ENCODE data around the gene PGRMC2. TPM values are rescaled to one million over a fixed set of nuclear protein-coding genes. Genes with fewer than 3 reads are reported as not detected.
"Not testable (repeated sequence)": the region's sequence is repeated elsewhere in the genome, so short reads cannot be mapped to it uniquely, and the experiment has no call there.

Gene PGRMC2
- total and polyA plus RNA-seq, 2 donors (not counting 1 experiment from before 2014, with no cell fraction given): 30.4 to 95.6 TPM

DNA sequence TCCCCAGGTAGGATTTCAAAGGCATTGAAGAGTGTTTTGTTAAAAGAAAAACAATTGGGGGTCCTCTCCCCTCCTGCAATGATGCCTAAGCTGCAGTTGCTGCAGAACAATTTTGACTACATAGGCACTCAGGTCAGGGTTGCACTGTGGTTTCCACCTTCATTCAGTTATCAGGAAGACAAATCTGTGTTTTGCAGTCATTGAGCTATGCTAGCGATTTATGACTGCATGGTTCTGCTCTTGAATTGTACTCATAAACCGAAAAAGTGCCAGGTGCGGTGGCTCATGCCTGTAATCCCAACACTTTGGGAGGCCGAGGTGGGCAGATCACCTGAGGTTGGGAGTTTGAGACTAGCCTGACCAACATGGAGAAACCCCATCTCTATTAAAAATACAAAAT, 29.4 kb downstream of the PGRMC2 start:
- H4K20me1 ChIP-seq (ENCODE audit: control insufficient read depth, extremely low read depth, insufficient read depth, low read length); H3K4me1 ChIP-seq (ENCODE audit: control insufficient read depth, extremely low read depth, insufficient read depth, low read length); H3K36me3 ChIP-seq (ENCODE audit: control insufficient read depth, insufficient read depth, low read length); DNase-seq (ENCODE audit: low read depth in 2 of 2); H3K79me2 ChIP-seq (ENCODE audit: control insufficient read depth, insufficient read depth, low read length); H3K27ac ChIP-seq (ENCODE audit: insufficient read depth, low read length); H3K4me3 ChIP-seq (replicated peaks in 1 of 4; ENCODE audit: control extremely low read depth in 1 of 4, insufficient read depth in 1 of 4, low read depth in 3 of 4, low read length in 4 of 4); H3K9me3 ChIP-seq (ENCODE audit: control insufficient read depth, insufficient read depth, low read depth, low read length); H2AFZ ChIP-seq (ENCODE audit: low read length); H3K27me3 ChIP-seq (ENCODE audit: control insufficient read depth, insufficient read depth, low read length); H3K4me2 ChIP-seq (ENCODE audit: extremely low read depth, insufficient read depth, low read length); H3K9ac ChIP-seq (ENCODE audit: insufficient read depth, low read length): not testable (repeated sequence)

GRCh38 chr4:128256539-128256938, 31.1 kb downstream of the PGRMC2 start:
- DNase-seq (ENCODE audit: low read depth in 2 of 2): no peak
- Histone ChIP-seq H3K9me3 (ENCODE audit: control insufficient read depth, insufficient read depth, low read depth, low read length) (no peaks in the 10 kb centered on the region), H2AFZ (ENCODE audit: low read length) (no peak overlapping the region), H3K4me1 (ENCODE audit: control insufficient read depth, extremely low read depth, insufficient read depth, low read length) (peaks cover 2% of the 10 kb centered on the region), H4K20me1 (ENCODE audit: control insufficient read depth, extremely low read depth, insufficient read depth, low read length) (no peaks in the 10 kb centered on the region), H3K4me3 (replicated peaks in 1 of 4; ENCODE audit: control extremely low read depth in 1 of 4, insufficient read depth in 1 of 4, low read depth in 3 of 4, low read length in 4 of 4) (no peak overlapping the region), H3K27me3 (ENCODE audit: control insufficient read depth, insufficient read depth, low read length) (no peaks in the 10 kb centered on the region), H3K4me2 (ENCODE audit: extremely low read depth, insufficient read depth, low read length) (no peak overlapping the region), H3K27ac (ENCODE audit: insufficient read depth, low read length) (no peak overlapping the region), H3K36me3 (ENCODE audit: control insufficient read depth, insufficient read depth, low read length) (no peaks in the 10 kb centered on the region), H3K9ac (ENCODE audit: insufficient read depth, low read length) (no peak overlapping the region), H3K79me2 (ENCODE audit: control insufficient read depth, insufficient read depth, low read length) (no peaks in the 10 kb centered on the region)
- TF ChIP-seq EZH2 (IDR thresholded peaks at IDR 0.05; ENCODE audit: low read length, missing control alignments): no peak
- TF ChIP-seq, protein P1, sequence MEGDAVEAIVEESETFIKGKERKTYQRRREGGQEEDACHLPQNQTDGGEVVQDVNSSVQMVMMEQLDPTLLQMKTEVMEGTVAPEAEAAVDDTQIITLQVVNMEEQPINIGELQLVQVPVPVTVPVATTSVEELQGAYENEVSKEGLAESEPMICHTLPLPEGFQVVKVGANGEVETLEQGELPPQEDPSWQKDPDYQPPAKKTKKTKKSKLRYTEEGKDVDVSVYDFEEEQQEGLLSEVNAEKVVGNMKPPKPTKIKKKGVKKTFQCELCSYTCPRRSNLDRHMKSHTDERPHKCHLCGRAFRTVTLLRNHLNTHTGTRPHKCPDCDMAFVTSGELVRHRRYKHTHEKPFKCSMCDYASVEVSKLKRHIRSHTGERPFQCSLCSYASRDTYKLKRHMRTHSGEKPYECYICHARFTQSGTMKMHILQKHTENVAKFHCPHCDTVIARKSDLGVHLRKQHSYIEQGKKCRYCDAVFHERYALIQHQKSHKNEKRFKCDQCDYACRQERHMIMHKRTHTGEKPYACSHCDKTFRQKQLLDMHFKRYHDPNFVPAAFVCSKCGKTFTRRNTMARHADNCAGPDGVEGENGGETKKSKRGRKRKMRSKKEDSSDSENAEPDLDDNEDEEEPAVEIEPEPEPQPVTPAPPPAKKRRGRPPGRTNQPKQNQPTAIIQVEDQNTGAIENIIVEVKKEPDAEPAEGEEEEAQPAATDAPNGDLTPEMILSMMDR (conservative IDR thresholded peaks at IDR 0.05 in 1 of 2, IDR thresholded peaks at IDR 0.05 in 1 of 2; ENCODE audit: low read depth in 1 of 2, low read length in 2 of 2): no peak

DNA sequence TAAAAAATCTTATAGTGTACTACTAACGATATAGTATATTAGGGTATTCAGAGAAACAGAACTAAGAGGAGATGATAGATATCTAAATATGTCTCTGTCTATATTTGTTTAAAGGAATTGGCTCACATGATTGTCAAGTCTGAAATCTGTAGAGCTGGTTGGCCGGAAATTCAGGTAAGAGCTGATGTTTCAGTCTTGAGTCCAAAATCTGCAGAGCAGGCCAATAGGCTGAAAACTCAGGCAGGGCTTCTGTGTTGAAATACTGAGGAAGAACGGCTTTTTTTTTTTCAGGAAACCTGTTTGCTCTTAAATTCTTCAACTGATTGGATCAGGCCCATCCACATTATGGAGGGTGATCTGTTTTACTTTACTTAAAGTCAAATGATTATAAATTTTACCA, 31.7 kb downstream of the PGRMC2 start:
- Histone ChIP-seq H3K4me2 (ENCODE audit: extremely low read depth, insufficient read depth, low read length) (no peak overlapping the region), H3K9me3 (ENCODE audit: control insufficient read depth, insufficient read depth, low read depth, low read length) (no peaks in the 10 kb centered on the region), H4K20me1 (ENCODE audit: control insufficient read depth, extremely low read depth, insufficient read depth, low read length) (no peaks in the 10 kb centered on the region), H3K4me1 (ENCODE audit: control insufficient read depth, extremely low read depth, insufficient read depth, low read length) (peaks cover 2% of the 10 kb centered on the region), H2AFZ (ENCODE audit: low read length) (no peak overlapping the region), H3K27me3 (ENCODE audit: control insufficient read depth, insufficient read depth, low read length) (no peaks in the 10 kb centered on the region), H3K36me3 (ENCODE audit: control insufficient read depth, insufficient read depth, low read length) (no peaks in the 10 kb centered on the region), H3K4me3 (replicated peaks in 1 of 4; ENCODE audit: control extremely low read depth in 1 of 4, insufficient read depth in 1 of 4, low read depth in 3 of 4, low read length in 4 of 4) (no peak overlapping the region), H3K9ac (ENCODE audit: insufficient read depth, low read length) (no peak overlapping the region), H3K27ac (ENCODE audit: insufficient read depth, low read length) (no peak overlapping the region), H3K79me2 (ENCODE audit: control insufficient read depth, insufficient read depth, low read length) (no peaks in the 10 kb centered on the region)
- DNase-seq (ENCODE audit: low read depth in 2 of 2): no peak
- no peak for TF ChIP-seq EZH2 (IDR thresholded peaks at IDR 0.05; ENCODE audit: low read length, missing control alignments)

DNA sequence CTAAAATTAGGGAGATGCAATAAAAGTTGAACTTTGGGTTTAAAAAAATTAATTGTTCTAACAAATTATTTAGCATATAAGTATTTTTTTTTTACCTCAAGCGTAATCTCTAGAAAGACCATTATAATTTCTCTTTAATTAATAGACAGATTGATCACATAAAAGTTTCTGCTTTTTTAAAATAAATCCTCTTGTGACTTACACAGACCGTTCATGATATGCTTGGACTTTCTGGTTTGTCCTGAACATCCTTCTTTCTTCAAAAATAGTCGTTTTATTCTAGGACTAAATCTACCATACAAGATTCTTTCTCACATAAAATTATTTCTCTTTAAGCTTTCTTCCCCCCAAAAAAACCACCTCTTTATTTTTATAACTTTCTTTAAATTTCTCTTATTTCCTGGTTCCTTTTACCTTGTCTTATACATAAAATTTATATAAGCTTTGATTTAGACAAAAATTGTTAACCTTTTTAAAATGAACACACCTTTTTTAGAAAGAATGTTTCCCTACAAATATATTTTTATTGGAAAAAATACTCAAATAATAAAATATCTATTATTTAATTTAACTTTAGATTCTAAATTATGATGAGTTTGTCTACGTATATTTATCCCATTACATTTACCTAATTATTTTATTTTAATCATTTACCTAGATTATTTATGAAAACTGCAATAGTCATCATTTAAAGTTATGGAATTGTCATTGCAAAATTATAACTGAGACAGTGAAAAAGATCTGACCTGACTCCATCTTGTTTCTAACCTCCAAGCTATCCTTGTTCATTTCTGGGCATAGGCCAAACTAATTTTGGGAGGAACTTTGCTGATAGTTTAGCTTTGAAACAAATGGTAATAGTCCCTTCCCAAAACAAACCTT, 37.6 kb downstream of the PGRMC2 start:
- H3K9ac ChIP-seq (ENCODE audit: insufficient read depth, low read length): no peak overlapping the region
- no peak overlapping the region for H3K4me2 ChIP-seq (ENCODE audit: extremely low read depth, insufficient read depth, low read length)
- no peaks in the 10 kb centered on the region for H3K36me3 ChIP-seq (ENCODE audit: control insufficient read depth, insufficient read depth, low read length)
- no peaks in the 10 kb centered on the region for H4K20me1 ChIP-seq (ENCODE audit: control insufficient read depth, extremely low read depth, insufficient read depth, low read length)
- H3K4me1 ChIP-seq (ENCODE audit: control insufficient read depth, extremely low read depth, insufficient read depth, low read length): no peaks in the 10 kb centered on the region
- no peak overlapping the region for H3K27ac ChIP-seq (ENCODE audit: insufficient read depth, low read length)
- H3K4me3 ChIP-seq (replicated peaks in 1 of 4; ENCODE audit: control extremely low read depth in 1 of 4, insufficient read depth in 1 of 4, low read depth in 3 of 4, low read length in 4 of 4): no peak overlapping the region
- no peak overlapping the region for H2AFZ ChIP-seq (ENCODE audit: low read length)
- H3K79me2 ChIP-seq (ENCODE audit: control insufficient read depth, insufficient read depth, low read length): no peaks in the 10 kb centered on the region
- DNase-seq (ENCODE audit: low read depth in 2 of 2): no peak
- TF ChIP-seq EZH2 (IDR thresholded peaks at IDR 0.05; ENCODE audit: low read length, missing control alignments): no peak
- TF ChIP-seq, protein P1 (conservative IDR thresholded peaks at IDR 0.05 in 1 of 2, IDR thresholded peaks at IDR 0.05 in 1 of 2; ENCODE audit: low read depth in 1 of 2, low read length in 2 of 2): no peak
- H3K27me3 ChIP-seq (ENCODE audit: control insufficient read depth, insufficient read depth, low read length): no peaks in the 10 kb centered on the region
- no peaks in the 10 kb centered on the region for H3K9me3 ChIP-seq (ENCODE audit: control insufficient read depth, insufficient read depth, low read depth, low read length)
